HG03342 (cell line): ENCODE results near the gene KLHL17.
"Not testable (repeated sequence)": the region's sequence is repeated elsewhere in the genome, so short reads cannot be mapped to it uniquely, and the experiment has no call there.

Source experiments
- ATAC-seq: cut with Tn5 transposase; IDR thresholded peaks from one replicate; pipeline ENCODE4 v1.9.1; 2021; ENCODE audit warnings: mild to moderate bottlenecking, moderate library complexity; ENCODE audit not compliant: unreplicated experiment

The KLHL17 gene

DNA sequence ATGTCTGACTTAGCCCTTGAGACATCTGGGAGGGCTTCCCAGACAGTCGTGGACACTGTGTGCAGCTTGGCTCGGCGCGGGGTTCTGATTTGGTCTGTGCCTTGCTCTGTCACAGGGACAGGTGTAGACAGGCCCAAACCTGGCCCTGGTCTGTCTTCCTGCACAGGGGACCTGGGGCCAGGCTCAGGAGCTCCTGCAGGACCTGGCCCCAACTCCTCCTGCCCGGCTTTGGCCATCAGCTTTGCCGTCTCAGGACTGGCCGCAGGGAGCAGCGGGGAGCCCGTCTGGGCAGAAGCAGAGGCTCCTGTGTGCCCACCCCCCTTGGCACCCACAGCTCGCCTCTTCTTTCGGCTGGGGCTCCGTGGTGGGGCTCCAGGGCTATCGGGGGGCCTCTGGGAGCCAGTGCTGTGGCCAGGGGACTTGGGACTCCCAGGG lies 19.8 kb downstream of the KLHL17 start:
- ATAC-seq = no peak

DNA sequence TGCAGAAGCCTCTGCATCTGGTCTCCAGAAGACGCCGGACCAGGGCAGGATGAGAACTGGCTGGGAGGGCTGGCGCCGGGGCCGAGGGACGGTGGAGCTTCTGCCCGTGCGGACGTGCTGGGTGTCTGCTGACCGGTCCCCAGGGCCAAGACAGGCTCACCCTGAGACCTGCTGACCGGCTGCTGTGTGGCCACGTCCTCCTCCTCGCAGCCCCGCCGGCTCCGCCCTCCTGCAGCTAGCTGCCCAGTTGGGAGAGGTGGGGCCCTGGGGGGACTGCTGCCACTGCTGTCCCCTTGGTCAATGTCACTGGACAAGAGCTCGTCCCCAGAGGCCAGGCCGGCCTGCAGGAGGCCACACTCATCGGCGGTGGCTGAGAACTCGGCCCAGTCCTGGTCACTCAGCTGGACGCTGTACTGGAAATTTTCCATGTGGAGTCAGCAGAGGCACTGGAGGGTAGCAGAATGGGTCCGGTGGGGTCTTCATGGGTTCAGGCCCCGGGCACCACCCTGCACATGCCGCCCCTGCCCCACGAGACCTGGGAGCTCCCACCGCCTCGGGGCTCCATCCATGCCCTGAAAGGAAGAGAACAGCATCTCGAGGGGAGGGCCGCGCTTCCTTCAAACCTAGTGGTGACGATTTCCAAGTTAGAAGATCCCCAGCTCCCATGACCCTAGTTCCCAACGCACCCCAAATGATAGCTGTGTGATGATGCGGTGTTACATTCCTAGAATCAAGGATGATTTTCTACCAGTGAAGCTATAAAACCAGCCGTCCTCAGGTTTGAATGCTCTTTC lies 20.4 kb downstream of the KLHL17 start:
- ATAC-seq = no peak

DNA sequence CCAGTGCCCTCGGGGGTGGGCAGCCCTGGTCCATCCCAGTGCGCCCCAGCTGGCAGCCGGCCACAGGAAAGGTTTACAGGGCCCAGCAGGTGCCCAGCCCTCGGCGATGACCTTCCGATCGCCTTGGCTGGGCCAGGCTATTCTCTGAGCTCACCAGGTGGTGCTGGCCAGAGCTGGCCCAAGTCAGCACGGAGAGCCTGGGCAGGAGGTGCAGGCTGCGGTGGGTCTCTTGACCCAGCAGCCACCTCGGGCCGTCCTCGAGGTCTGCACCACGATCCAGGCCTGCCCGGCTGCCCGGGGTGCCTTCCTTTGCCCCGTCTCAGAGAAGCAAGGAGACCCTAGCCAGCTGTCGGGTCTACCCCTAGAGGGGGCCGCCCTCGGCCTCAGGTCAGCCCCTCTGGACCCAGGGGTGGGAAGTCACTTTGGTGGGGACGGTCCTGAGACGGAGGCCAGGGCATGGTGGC lies 21.1 kb downstream of the KLHL17 start:
- ATAC-seq = no peak

DNA sequence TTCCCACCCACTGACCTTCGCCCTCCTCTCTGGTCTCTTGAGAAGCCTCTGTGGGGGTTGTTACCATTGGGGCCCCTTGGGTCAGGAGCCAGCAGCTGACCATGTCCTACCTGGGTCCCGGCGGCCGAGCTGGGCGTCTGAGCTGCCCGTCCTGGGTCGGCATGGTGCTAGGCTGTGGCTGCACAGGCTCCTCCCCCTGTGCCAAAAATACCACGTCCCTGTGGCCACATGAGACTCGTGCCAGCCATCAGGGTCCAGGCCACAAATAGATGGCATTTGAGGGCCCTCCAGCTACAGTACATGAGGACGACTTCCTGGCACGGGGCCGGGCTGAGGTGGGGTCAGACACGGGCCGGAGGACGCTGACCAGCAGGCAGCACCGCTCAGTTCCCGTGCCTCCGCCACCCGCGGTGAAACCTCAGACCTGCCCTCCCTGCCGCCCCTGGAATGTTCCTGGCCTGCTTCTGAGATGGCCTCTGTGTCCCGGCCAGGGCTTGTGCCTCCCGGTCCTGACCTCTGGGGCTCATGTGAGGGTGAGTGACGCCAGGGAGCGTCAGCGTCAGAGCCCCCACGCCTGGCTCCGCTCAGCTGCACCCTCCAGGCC lies 21.7 kb downstream of the KLHL17 start, which contains the start of gene PERM1:
Gene PERM1 (minus strand): TSS at position 139 of the 604 bp plus-strand sequence. CDS start 1,064 bp downstream, outside the sequence.
- ATAC-seq = no peak

DNA sequence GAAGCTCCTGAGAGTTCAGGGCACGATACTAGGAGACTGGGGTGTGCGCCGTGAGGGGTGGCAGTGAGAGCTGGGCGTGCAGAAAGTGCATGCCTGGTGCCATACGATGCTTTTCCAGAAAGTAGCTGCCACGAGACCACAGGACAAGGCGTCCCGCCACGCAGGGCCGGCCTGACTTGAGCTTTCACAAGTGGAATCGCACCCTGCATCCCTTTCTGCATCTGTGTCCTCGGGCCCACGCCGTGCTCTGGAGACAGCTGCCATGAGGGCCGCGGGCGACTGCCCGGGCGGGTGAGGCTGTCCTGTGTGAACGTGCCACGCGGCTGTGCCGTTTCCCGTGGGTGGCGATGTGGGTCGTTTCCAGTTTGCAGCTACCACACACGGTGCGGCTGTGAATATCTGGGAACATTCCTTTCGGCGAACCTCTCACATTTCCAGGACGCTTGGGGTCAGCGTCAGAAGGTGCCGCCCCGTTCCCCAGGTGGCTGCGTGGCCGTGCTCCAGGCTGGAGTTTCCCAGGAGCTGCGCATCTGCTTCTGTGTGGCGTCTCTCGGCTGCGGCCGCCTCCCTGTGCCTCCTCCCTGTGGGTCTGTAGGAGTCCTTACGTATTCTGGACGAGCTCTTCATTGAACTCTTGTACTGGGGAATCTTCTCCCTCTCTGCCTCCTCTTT lies 22.5 kb downstream of the KLHL17 start:
- ATAC-seq = no peak

DNA sequence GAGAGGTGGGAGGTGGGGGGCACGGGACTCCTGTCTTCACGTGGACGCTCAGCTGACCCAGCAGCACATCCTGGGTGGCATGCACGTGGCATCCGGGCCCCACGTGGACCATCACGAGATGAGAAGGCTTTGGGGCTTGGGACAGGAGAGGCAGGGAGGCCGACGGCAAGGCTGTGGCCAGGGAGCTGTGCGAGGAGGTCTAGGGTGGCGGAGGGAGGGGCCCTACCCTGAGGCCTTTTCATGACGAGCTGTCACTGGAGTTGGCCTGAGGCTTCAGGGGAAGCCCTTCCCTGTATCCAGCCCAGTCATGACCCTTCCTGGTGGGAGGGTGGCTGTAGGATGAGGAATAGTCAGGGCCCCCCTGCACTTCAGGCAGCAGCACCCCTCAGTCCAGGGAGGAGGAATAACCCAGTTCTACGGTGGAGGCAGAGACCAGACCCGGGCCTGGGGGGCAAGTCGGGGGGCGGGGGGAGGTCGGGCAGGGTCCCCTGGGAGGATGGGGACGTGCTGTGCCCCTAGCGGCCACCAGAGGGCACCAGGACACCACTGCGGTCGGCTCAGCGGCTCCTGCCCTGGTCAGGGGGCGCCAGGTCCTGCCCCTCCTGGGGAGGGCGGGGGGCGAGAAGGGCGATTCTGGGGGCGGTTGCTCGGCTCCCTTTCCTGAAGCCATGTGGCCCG lies 23.6 kb downstream of the KLHL17 start:
- ATAC-seq = no peak

DNA sequence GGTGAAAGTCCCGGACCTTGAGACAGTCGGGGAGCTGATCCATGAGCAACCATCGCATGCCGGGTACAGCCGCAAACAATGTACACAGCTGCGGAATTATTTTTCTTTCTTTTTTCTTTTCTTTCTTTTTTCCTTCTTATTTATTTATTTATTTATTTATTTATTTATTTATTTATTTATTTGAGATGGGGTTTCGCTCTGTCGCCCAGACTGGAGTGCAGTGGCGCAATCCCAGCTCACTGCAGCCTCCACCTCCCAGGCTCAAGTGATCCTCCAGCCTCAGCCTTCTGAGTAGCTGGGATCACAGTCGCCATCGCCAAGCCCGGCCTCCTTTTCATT lies 24.1 kb downstream of the KLHL17 start:
- no peak for ATAC-seq

DNA sequence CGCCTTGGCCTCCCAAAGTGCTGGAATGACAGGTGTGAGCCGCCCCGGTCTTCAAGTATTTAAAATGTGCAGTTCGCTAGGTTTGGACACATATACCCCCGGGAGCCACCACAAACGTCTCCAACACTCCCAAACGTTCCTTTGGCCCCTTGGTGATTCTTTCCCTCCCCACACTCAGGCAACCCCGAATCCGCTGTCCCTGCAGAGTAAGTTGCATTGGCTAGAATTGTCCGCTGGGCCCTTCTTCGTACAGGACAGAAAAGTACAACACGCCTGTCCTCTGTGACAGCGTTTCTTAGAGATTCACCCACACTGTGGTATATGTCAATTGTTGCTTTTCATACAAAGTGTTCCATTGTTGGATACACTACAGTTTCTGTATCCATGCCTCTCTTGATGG lies 24.7 kb downstream of the KLHL17 start:
- no peak for ATAC-seq

DNA sequence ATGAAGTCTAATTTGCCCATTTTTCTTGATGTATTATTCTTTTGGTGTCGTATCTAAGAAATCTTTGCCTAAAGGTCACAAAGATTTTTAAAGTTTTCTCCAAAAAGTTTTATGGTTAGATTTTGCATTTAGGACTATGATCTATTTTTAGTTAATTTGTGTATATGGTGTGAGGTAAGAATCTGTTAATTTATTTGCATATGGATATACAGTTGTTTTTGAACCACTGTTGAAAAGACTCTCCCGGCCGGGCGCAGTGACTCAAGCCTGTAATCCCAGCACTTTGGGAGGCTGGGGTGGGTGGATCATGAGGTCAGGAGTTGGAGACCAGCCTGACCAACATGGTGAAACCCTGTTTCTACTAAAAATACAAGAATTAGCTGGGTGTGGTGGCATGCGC lies 27.7 kb downstream of the KLHL17 start:
- not testable (repeated sequence) for ATAC-seq

DNA sequence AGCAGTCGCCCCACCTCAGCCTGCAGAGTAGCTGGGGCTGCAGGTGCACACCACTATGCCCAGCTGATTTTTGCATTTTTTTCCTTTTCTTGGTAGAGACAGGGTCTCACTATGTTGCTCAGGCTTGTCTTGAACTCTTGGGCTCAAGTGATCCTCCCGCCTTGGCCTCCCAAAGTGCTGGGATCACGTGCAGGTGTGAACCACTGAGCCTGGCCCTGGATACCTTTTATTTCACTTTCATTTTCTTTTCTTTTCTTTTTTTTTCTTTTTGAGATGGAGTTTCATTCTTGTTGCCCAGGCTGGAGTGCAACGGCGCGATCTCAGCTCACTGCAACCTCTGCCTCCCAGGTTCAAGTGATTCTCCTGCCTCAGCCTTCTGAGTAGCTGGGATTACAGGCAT lies 30.9 kb downstream of the KLHL17 start:
- not testable (repeated sequence) for ATAC-seq

DNA sequence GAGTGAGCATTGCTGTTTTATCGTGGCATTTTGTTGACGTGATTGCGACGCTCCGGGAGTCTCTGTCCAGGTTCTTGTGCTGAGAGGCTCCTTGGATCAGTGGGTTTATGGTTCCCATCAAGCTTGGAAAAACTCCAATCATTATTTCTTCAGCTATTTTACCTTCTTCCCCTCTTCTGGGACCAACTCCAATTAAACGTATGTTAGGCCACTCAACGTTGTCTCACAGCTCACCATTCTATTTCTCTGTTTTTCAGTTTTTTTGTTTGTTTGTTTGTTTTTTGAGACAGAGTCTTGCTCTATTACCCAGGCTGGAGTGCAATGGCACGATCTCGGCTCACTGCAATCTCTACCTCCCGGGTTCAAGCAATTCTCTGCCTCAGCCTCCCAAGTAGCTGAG lies 31.5 kb downstream of the KLHL17 start:
- no peak for ATAC-seq

DNA sequence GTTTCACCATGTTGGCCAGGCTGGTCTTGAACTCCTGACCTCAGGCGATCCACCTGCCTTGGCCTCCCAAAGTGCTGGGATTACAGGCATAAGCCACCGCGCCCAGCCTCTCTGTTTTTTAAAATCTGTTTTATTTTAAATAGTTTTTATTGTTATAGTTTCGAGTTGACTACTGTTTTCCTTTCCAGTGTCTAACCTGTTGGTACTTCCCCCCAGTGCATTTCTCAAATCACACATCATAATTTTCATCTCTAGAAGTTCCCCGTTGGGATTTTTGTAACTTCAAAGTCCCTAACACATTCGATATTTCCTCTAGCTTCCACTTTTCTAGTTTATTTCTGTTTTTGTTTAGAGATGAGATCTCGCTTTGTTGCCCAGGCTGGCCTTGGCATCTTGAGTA lies 32.0 kb downstream of the KLHL17 start:
- ATAC-seq = no peak

DNA sequence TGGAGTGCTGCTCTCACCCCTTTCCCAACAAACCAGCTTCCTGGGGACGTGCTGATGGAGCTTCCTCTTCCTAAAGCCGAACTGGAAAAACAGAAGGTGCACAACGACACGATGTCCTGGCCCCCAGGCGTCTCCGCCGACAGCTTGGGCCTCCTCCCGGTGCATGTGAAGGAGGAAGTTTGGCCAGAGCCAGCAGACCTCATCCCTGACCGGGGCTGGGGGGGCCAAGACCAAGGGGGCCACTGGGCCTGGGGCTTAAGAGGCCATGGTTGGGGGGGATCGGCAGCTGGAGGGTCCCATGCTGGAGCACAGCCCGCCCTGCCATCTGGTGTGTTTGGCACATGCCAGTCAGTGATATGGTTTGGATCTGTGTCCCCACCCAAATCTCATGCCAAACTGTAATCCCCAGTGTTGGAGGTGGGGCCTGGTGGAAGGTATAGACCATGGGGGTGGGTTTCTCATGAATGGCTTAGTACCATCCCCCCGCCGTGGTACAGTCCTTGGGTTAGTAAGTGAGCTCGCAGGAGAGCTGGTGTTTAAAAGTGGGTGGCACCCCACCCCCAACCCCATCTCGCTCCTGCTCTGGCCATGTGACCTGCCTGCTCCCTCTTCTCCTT lies 33.1 kb downstream of the KLHL17 start:
- no peak for ATAC-seq

DNA sequence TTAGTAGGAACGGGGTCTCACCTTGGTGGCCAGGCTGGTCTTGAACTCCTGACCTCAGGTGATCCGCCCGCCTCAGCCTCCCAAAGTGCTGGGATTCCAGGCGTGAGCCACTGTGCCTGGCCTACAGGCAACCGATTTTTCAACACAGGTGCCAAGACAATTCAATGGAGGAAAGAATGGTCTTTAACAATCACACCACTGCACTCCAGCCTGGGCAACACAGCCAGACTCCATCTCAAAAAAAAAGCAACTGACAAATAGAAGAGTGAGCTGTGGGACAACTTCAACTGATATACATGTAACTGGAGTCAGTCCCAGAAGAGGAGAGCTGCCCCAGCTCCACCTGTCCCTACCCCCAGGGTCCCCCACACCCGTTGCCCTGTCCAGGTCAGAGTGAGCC lies 34.2 kb downstream of the KLHL17 start:
- not testable (repeated sequence) for ATAC-seq

DNA sequence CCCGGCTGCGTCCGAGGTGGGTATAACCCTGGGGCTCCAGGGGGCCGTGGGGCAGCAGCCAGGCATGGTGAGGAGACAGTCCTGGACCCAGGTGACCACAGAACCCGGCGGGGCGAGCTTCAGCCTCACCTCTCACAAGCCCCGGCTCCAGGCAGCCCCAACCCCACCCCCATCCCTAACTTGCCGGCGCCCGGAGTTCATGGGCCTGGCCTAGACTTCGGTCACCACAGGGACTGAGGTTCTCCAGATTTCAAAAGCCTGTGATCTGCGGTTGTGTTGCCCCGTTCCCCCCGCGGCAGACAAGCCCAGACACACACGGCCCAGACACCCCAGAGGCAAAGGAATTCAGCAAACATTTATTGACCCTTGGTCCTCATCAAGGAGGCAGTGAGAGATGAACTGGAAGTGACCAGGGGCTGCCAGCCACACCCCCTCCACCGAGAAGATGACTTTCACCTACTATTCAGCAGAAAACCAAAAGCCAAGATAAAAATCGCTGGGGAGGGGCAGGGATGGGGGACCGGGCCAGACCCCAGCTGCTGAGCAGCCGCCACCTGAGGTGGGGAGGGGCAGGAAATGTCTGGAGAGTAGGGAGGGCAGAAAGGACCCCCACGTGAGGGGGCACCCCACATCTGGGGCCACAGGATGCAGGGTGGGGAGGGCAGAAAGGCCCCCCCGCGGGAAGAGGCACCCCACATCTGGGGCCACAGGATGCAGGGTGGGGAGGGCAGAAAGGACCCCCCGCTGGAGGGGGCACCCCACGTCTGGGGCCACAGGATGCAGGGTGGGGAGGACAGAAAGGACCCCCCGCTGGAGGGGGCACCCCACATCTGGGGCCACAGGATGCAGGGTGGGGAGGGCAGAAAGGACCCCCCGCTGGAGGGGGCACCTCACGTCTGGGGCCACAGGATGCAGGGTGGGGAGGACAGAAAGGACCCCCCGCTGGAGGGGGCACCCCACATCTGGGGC lies 35.6 kb downstream of the KLHL17 start:
- no peak for ATAC-seq

DNA sequence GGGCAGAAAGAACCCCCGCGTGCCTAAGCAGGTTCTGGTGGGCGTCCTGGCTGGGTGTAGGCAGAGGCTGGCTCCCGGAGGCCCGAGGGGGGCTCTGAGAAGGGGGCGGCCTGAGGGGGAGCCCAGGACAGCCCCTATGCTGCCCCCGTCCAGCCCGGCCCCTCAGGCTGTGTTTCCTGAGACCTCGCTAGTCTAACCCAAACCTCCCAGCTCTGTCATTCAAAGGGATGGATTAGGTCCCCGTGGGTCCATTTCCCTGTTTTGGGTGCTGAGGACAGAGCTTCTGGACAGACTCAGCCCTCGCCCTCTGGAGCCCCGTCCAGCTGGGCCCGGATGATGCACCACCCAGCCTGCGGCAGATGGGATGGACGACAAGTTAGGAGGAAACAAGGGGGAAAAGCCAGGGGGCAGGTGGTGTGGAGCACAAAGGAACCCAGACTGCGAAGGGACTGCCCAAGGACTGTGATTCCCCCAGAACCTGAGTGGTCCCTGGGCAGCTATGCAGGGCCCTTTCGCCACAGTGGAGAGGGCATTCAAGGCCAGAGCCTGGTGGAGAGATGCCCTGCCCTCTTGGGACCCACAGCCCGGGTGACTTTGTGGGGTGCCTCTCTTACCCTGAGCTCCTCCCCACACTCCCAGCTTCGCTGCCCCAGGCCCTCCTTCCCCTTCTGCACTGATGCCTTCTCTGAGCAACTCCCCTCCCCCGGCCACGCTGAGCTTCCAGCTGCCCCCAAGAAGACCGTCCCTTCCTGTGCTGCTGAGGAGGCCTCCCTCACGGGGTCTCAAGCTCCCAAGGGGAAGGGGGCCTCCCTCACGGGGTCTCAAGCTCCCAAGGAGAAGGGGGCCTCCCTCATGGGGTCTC lies 36.7 kb downstream of the KLHL17 start:
- ATAC-seq = no peak

DNA sequence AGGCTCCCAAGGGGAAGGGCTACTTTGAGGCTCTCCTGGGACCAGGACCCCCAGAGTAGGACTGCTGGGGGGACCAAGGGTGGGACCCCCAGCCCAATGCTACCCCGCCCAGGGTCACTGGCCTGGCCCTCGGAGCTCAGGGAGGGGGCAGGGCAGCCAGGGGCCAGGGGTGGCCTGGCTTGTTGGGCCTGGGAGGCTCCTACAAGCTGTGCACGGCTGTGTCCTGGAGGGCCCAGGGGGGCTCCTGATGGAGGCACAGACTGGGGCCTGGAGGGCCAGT lies 37.3 kb downstream of the KLHL17 start:
- ATAC-seq = no peak

DNA sequence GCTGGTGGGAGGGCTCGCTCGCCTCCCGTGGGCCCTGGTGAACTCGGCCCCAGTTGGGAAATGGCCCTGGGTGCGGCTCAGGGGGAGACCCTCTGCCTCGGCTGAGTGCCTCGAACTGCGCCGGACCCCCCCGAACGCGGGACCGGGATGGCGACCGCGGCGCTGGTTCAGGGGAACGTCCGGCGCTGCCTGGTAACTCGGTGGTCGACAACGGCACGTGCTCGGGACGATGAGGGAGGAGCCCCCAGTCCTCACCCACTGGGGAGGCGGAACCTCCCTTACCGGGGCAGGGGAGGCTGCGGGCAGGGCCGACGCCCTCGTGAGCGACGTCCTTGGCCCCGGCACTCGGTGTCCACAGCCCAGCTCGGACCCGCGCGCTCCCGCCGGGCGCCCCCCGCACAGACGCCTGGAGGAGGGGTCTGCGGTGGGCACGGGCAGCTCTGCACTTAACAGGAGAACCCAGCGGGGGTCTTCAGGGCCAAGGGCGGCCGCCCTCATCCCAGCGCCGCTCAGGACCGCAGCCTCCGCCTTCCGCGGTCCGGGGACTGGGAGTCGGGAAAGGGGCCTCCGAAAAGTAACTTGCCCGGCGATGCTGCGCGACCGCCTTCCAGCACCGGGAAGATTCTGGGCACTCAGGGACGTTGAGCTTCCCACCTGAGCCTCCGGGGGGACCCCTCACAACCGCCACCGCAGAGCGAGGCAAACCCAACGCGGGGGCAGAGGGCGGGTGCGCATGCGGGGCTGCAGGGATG lies 37.8 kb downstream of the KLHL17 start:
- ATAC-seq = no peak

DNA sequence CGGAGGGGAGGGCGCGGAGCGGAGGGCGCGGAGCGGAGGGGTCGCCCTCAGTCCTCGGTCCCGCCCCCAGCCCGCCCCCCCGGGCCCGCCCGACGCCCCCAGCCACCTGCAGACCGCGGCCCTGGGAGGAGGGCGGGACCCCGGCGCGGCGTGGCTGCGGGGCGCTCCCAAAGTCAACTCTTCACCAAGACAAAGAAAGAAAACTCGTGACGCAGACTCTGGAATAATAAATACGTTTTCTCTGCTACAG lies 38.3 kb downstream of the KLHL17 start:
- no peak for ATAC-seq
